Thymus (tissue), 11 donors: ENCODE measurements around the gene NUDT4B. TPM values are rescaled to one million over a fixed set of nuclear protein-coding genes. Genes with fewer than 3 reads are reported as not detected.
"Not testable (repeated sequence)": the region's sequence is repeated elsewhere in the genome, so short reads cannot be mapped to it uniquely, and the experiment has no call there.

ENCODE experiments used
- DNase-seq, 9 donors: peaks; one replicate each; pipeline ENCODE4 v3.0.0-alpha.2; 2013; ENCODE audit warnings: low spot score in 9 of 9, low read depth in 6 of 9, missing footprints in 1 of 9
- H3K27ac ChIP-seq, 2 donors: one replicate each; pipeline ENCODE4 v1.5.1; 2013; ENCODE audit warnings: control low read depth in 1 of 2, low read depth in 1 of 2, low read length in 1 of 2, mild to moderate bottlenecking in 1 of 2, moderate library complexity in 1 of 2
- H3K27me3 ChIP-seq, 2 donors: one replicate each; pipeline ENCODE4 v1.5.1; 2013; ENCODE audit warnings: low read length in 1 of 2; ENCODE audit not compliant: control insufficient read depth in 2 of 2, insufficient read depth in 1 of 2
- H3K36me3 ChIP-seq, 2 donors: one replicate each; pipeline ENCODE4 v1.5.1; 2013; ENCODE audit warnings: low read length in 1 of 2, mild to moderate bottlenecking in 1 of 2, moderate library complexity in 1 of 2; ENCODE audit not compliant: control insufficient read depth in 2 of 2, insufficient read depth in 2 of 2
- H3K4me1 ChIP-seq, 2 donors: one replicate each; pipeline ENCODE4 v1.5.1; 2013; ENCODE audit warnings: low read length in 2 of 2; ENCODE audit not compliant: control insufficient read depth in 2 of 2, insufficient read depth in 2 of 2
- H3K4me3 ChIP-seq, 2 donors: one replicate each; pipeline ENCODE4 v1.5.1; 2013; ENCODE audit warnings: low read length in 2 of 2, control low read depth in 1 of 2, mild to moderate bottlenecking in 1 of 2
- H3K9me3 ChIP-seq, 2 donors: one replicate each; pipeline ENCODE4 v1.5.1; 2013; ENCODE audit warnings: low read length in 1 of 2, mild to moderate bottlenecking in 1 of 2; ENCODE audit not compliant: control insufficient read depth in 2 of 2, insufficient read depth in 1 of 2
- WGBS: extraction: QIAGEN DNeasy Blood & Tissue Kit; methylation state at CpG from one replicate; pipeline ENCODE4 v1.1.7; 2013; 5-methylcytosine and 5-hydroxymethylcytosine counted together
- polyA plus RNA-seq: library from polyadenylated mRNA; stranded (reverse); fragments of 200-250 nt; gene quantifications from one replicate; pipeline ENCODE4 v1.2.3, GENCODE V29; 2013
- total RNA-seq: library from RNA; stranded (reverse); fragments of 120-200 nt; gene quantifications from one replicate; pipeline ENCODE4 v1.2.4, GENCODE V29; 2013
- donor health status: healthy.

The NUDT4B gene
- total and polyA plus RNA-seq, 2 donors: 0.76 to 1.1 TPM

DNA sequence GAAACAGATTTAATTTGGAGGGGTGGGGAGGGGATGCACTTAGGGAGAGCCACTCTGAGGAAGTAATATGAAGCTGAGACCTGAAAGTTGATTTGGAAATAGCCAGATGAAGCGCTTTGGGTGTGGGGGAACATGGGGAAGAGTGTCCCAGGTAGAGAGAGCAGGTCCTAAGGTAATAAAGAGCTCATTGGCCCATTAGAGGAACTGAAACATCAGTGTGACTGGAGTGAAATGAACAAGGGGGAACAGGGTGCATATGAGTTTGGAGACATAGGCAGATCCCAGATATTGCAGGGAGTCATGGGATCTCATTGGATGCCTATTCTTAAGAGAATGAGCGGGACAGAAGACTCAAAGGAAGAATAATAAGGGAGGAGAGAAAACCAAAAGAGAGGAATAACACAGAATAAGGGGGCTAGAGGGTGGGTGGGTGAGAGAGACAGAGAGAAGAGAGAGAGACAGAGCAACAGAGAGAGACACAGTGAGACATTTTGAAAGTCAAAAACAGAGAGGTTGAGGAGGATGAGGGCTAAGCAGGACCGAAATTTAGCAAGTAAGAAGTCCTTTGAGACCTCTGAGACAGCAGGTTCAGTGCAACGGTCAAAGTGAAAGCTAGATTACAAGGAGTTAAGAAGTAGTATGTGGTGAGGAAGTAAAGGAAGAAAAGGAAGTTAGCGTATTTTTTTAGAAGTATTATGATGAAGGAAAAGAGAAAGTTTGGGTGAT is 14.8 kb upstream of the NUDT4B start:
- not testable (repeated sequence) for H3K27me3 ChIP-seq, DNase-seq, H3K4me3 ChIP-seq, H3K4me1 ChIP-seq, H3K9me3 ChIP-seq, H3K27ac ChIP-seq, H3K36me3 ChIP-seq
- WGBS: no CpG with 5 or more reads among the region's 5 CpGs

DNA sequence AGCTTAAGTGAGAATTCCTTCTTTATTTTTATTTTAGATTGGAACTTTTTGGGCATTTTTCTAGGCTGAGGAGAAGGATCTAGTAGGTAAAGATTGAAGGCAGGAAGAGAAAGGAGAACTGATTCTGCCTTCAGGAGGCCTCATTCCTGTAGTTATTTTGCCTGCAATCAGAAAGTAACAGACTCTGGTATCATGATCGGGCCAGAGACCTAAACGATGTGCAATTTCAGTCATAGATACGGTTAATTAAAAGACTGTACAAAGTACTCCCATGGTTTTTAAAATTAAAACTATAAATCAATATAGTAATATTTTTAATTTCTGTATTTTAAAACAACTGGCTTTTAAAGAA is 14.3 kb upstream of the NUDT4B start:
- DNase-seq, H3K9me3 ChIP-seq, H3K36me3 ChIP-seq, H3K27ac ChIP-seq, H3K4me1 ChIP-seq, H3K27me3 ChIP-seq, H3K4me3 ChIP-seq: not testable (repeated sequence)
- WGBS: no CpG with 5 or more reads among the region's 3 CpGs

DNA sequence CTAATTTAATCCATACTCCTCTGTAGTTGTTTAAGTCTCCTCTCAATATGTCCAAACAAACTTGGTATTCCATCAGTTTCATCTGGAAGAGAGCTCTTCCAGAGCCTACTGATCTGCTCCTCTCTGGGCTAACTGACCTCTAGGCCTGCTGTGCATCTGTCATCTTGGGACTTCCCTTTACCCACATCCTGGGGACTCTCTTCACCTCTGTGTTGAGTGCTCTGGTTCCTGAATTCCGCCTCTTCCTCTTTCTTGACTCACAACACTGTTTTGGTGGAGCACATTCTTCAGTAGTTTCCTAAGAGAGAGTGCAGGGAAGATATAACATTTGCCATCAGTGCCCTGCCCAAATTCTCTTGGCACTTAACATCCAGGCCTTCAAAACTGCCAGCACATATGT is 13.0 kb upstream of the NUDT4B start:
- not testable (repeated sequence) for H3K27me3 ChIP-seq, DNase-seq, H3K4me1 ChIP-seq, H3K9me3 ChIP-seq, H3K36me3 ChIP-seq, H3K4me3 ChIP-seq, H3K27ac ChIP-seq
- no CpG with 5 or more reads among the region's 1 CpG for WGBS

DNA sequence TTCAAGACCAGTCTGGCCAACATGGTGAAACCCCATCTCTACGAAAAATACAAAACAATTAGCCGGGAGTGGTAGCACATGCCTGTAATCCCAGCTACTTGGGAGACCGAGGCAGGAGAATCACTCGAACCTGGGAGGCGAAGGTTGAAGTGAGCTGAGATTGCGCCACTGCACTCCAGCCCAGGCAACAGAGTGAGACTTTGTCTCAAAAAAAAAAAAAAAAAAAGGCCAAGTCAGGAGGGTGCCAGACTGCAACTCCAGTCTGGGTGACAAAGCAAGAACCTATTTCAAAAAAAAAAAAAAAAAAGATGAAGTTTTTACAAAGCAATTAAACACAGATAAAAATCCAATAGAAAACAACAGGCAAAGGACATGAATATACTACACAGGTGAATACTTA is 9.9 kb upstream of the NUDT4B start:
- WGBS: no CpG with 5 or more reads among the region's 6 CpGs
- not testable (repeated sequence) for H3K9me3 ChIP-seq, H3K4me1 ChIP-seq, H3K4me3 ChIP-seq, H3K27me3 ChIP-seq, H3K36me3 ChIP-seq, H3K27ac ChIP-seq, DNase-seq

DNA sequence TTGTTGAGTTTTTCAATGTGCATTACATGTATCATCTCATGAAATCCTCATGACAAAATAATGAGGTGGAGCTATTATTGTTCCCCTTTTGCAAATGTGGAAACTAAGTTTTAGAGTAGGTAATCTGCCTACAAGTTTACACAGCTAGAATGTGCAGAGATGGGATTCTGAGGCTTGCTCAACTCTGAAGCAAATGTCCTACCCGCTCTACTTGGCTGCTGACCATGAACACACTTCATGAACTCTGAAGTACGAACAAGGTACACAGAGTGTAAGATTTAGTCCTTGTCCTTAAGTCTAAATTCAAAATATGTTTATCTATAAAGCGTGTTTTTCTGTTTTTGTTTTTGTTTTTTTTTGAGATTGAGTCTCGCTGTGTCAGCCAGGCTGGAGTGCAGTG is 5.4 kb upstream of the NUDT4B start:
- H3K4me3 ChIP-seq, H3K4me1 ChIP-seq, DNase-seq, H3K36me3 ChIP-seq, H3K27ac ChIP-seq, H3K27me3 ChIP-seq, H3K9me3 ChIP-seq: not testable (repeated sequence)
- WGBS: no CpG with 5 or more reads among the region's 4 CpGs

DNA sequence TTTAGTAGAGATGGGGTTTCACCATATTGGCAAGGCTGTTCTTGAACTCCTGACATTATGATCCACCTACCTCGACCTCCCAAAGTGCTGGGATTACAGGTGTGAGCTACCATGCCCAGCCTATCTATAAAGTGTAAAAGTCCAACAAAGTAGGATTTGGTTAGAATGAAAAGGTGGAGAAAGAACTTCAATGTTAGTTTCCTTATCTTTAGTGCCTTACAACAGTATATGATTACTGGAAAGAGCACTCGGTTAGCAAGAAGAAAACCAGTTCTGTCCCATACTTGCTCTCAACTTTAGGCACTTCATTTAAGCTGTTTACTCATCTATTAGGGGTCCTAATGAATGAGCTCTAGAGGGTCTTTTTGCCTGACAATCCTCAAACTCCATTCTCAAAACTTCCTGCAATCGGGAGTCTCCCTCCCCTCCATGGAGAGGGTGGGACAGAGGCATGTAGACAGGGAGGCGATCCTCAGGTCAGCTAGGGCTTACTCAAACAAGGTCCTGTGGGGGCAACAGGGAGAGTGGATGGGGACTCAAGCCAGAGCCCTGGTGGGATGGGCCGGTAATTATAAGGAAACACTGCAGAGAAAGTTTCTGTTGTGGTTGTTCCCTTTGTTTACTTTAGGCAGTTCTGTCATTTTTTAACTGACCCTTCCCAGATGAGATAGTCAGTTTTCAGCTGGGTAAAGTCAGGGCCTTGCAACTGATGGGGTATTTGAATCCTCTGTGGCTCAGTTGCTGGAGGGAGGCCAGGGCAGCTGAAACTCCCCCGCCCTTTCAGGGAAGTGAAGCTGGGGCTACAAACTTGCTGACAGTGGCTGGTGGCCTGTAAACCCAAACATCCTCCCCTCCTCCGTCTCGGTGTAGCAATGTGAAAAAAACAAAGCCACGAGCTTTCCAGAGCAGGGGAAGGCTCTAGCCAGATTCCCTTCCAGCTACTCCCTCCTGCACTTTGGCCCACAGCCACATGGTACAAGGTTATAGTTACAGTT is 4.6 kb upstream of the NUDT4B start:
- not testable (repeated sequence) for H3K4me1 ChIP-seq, H3K9me3 ChIP-seq, H3K4me3 ChIP-seq, H3K27ac ChIP-seq, DNase-seq, H3K36me3 ChIP-seq, H3K27me3 ChIP-seq
- WGBS: no CpG with 5 or more reads among the region's 9 CpGs

DNA sequence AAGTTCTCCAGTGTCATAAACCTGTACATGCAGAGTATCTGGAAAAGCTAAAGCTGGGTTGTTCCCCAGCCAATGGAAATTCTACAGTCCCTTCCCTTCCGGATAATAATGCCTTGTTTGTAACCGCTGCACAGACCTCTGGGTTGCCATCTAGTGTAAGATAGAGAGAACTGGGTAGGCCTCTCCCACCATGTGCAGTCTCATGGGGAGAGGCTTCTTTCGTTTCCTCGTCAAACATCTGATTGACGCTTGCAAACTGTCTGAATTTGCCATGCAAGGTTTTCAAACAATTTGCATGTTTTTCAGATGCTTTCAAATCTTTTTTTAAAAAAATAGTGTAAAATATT is 734 bp downstream of the NUDT4B start:
- H3K4me1 ChIP-seq, DNase-seq, H3K9me3 ChIP-seq, H3K27ac ChIP-seq, H3K27me3 ChIP-seq, H3K4me3 ChIP-seq, H3K36me3 ChIP-seq: not testable (repeated sequence)
- no CpG with 5 or more reads among the region's 5 CpGs for WGBS

DNA sequence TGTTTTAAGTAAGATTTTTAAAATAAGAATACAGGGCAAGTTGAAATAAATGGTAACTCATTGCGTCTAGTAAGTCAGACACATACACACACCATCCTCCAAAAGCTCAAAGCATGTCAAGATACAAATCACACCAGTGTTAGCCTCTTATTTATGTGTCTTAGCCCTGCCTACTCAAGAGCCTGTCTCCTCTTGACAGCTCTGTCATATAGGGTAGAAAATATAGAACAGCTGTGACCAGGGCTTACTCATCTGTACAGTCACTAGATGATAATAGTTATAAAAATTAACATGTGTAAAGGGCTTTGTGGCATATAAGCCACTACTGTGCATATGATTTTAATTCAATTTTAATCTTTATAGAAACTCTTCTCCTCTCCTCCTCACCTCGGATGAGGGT is 7.7 kb downstream of the NUDT4B start:
- not testable (repeated sequence) for H3K4me3 ChIP-seq
- WGBS: no CpG with 5 or more reads among the region's 2 CpGs

DNA sequence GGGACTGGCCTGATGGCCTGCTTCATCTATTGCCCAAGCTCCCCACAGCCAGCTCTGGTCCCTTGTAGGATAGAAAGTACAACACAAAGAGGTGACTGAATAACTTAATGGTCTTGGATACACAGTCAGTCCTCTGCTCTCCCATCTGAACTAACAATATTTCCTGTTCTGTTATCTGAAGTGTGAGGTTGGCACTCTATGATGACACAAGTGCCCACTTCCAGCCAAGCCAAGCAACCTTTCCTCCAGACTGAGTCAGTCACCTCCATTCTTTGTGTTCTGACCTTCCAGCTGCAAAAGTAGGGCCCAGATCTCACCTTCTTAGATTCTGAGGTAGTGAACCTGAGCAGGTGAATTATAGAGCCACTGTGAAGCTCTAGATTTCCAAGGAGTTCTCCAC is 8.9 kb downstream of the NUDT4B start:
- not testable (repeated sequence) for H3K27me3 ChIP-seq, H3K4me1 ChIP-seq, H3K36me3 ChIP-seq, H3K4me3 ChIP-seq, DNase-seq, H3K9me3 ChIP-seq, H3K27ac ChIP-seq

More for the DNA sequence above, 7.7 kb downstream of the NUDT4B start:
- H3K4me1 ChIP-seq, DNase-seq, H3K27me3 ChIP-seq, H3K36me3 ChIP-seq, H3K27ac ChIP-seq, H3K9me3 ChIP-seq: not testable (repeated sequence)
